ENCODE results near the gene TMEM121.

The TMEM121 gene

DNA sequence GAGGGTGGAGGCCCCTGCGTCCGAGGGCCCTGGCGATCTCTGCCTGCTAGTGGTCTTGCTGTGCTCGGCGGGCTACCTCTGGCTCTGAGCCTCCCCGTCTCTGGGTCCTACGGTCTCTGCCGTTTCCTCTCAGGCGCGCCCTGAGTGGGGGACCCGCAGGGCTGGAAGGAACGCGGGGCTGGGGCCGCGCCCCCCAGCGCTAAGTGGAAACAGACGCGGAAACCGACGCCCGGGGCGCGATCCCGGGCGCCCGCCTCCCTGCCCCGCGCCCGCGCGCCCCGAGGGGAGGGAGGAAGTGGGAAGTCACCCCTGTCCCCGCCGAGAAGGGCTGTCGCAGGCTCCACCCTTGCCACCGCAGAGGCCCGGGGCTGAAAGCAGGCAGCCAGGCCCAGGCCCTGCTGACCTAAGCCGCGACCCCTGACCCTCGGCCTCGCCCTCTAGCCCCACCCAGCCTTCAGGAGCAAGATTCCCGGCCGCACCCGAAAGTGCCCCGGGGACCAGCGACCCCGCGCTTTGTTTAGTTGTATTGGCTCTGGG is 38.9 kb upstream of the TMEM121 start:
- DNase-seq (ENCODE audit: low spot score), result no peak

DNA sequence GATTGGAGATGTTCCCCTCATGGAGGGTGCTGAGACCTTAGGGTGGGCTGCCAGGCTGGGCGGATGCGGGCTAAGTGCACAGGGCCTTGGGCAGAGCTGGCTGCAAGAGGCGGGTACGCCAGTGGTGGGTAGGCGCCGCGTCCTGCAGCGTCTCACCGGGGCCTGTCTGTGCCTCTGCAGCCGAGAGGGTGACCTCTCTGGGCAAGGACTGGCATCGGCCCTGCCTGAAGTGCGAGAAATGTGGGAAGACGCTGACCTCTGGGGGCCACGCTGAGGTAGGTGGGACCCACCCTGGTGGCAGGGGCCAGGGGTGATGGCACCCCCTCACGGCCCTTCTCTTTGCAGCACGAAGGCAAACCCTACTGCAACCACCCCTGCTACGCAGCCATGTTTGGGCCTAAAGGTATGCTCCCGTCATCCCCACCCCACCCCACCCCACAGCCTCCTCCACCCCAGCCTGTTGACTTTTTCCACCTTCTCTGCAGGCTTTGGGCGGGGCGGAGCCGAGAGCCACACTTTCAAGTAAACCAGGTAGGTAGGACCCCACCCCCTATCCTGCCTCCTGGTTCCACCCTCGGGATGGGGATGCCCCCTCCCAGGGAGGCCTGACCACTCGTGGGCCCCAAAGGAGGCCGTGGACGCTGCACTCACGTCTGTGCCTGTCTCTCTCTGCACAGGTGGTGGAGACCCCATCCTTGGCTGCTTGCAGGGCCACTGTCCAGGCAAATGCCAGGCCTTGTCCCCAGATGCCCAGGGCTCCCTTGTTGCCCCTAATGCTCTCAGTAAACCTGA is 38.2 kb upstream of the TMEM121 start:
- no peak for DNase-seq (ENCODE audit: low spot score)

DNA sequence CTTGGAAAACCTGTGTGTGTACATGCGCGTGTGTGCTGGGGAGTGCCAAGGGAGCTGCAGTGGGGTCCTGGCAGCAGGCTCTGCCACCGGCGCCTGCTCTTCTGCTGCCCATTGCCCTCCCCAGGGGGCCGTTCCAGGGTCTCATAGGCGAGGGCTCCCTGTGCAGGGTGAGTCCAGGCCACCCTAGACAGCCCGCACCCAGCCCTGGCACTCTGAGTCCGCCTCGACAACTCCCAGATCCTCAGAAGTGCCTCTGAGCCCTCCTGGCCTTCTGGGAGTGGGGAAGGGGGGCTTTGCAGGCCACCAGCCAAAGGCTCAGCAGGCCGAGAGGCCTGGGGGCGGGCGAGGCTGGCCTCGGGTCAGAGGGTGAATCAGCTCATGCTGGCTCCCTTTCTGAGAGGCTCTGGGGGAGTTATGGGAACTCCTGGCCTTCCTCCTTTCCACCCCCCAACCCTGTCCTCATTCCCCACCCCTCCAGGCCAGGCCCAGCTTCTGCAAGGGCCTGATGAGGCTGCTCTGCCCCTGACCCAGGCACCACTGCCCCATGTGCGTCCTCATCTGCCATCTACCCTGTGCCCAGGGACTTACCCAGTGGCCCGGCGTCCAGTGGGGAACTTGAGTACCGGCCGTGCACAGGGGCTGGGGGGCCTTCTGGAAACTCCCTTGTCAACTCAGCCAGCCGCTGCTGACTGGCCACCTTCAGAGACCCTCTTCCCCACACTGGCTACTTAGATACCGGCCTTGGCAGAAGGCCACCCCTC is 37.4 kb upstream of the TMEM121 start:
- DNase-seq (ENCODE audit: low spot score), result no peak

DNA sequence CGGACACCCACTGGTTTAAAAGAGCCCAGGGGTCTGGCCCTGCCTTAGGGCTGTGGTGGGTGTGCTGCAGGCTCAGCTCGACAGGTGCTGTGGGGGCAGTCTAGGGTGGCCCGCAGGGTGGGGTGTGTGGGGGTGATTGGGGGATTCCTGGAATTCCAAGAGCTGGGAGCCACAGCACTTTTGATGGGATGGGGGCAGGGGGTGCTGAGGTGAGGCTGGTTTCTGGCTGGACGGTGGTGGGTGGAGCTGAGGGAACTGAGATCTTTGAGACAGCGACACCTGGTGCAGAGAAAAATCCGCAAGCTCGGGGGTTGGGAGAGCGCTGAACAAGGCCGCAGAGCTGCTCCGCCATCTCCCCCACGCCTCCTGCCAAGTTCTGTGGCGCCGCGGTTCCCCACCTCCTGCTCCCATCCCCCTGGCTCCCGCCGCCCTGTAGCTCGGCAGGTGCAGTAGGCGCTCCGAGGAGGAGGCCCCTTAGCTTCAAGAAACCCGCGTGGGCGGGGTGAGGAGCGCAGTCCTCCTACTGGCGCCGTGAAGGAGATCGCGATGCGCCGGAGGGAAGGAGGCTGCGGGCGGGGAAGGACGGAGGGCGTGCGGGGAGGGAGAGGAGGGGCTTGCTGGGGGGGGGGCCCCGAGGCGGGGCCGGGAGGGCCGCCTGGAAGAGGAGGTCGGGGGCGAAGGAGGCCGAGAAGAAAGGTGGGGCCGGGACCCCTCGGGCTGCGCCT is 36.7 kb upstream of the TMEM121 start:
- peak; percentile 88 for DNase-seq (ENCODE audit: low spot score)

DNA sequence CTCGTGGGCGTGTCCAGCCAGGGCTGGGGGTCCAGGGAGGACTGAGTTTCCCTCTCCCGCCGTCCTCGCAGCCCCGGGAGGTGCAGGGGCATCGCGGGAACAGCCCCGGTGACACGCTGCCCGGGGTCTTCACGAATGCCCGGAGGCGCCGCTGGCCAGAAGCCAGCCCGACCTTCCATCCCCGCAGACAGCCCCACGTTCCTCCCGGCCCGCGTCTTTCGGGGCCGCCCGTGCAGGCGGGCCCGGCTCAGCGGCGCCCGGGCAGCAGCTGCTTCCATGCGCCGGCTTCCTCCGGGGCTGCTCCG is 36.2 kb upstream of the TMEM121 start:
- no peak for DNase-seq (ENCODE audit: low spot score)

DNA sequence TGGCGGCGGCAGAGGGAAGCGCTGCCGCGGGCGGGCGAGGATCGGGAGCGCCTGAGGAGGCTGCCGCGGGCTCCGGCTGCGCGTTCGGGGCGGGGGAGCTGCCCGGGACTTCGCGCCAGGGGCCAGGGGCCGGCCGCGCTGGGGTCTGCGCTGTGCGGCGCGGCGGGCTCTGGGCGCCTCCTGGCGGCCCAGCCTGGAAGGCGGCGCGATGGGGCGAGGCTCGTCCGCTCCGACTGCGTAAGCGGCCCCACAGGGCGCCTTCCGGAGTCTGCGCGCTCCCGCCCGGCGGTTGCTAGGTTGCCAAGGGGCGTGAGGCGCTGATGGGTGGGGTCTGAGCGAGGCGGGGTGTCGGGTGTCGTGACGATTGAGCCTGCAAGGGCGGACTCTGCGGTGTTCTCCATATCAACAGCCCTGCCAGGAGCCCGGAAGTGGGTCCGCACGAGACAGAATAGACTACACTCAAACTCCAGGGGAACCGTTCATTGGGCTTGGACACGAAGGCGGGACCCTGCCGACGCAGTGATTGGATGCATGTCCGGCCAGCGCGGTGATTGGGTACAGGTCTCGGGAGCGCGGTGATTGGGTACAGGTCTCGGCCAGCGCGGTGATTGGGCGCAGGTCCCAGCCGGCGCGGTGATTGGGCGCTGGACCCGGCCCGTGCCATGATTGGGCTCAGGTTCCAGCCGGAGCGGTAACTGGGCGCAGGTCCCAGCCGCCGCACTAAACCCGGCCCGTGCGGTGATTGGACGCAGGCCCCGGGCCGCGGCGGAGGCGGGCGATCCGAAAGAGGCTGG is 35.6 kb upstream of the TMEM121 start, which contains the start of gene TEDC1:
Gene TEDC1 (plus strand): TSS at position 675 of the 794 bp plus-strand sequence. CDS start 130 bp downstream, outside the sequence.
- DNase-seq (ENCODE audit: low spot score), result peak; percentile 100

DNA sequence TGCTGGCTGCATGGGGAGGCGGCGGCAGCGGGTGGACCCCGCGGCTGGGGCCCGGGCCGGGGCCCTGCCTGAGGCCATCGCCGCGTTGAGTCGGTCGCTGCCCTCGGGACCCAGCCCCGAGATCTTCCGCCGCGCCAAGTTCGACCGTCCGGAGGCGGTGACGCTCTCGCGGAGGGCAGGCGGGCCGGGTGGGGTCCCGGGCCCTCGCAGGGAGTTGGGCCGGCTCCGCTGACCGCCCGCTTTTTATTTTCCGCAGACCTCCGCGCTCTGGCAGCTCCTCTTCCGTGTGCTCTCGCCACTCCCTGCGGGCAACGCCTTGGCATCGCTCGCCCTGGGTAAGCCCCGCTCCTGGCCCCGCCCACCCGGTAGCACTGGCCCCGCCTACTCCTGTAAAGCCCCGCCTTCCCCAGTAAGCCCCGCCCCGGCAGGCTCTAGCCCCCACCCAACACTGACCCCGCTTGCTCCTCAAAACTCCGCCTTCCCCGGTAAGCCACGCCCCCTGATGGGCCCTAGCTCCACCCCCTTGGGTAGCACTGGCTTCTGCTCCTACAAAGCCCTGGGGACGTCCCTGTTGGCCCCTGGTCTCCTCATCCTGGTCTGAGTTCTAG is 34.9 kb upstream of the TMEM121 start:
- peak; percentile 72 for DNase-seq (ENCODE audit: low spot score)

DNA sequence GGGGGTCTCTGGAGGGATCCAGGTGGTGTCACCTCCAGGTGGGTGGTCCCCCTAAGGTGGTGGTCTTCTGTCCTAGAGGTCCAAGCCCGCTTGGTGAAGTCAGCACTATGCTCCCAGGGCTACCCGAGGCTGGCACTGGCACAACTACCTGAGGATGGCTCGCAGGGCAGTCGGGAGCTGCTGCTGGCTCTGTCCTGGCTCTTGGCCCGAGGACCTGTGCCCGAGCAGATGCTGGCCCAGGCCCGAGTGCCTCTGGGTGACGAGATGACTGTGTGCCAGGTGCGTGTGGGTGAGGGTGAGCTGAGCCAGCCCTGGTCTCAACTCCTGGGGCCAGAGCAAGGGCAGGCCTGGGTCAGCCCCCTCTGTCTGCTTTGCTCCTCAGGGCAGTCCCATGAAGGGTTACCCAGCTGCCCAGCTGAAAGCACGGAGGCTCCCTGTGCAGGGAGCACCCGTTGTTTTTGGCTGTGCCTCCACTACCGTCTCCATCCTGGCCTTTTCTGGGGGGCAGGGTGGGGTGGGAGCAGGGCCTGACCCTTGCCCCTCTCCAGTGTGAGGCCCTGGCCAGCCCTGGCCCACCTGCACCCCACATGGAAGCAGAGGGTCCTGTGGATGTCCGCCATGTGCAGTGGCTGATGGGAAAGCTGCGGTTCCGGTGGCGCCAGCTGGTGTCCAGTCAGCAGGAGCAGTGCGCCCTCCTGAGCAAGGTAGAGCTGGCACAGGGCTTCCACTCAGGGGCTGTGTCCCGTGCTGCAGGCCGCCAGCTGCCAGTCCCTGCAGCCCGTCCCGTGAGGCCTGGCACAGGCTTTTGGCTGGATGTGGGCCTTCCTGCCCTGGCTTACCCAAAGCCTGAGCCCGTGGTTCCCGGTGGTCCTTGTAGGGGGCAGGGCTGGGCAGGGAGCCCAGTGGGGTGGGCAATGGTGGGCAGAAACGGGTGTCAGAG is 34.1 kb upstream of the TMEM121 start:
- DNase-seq (ENCODE audit: low spot score), result no peak

DNA sequence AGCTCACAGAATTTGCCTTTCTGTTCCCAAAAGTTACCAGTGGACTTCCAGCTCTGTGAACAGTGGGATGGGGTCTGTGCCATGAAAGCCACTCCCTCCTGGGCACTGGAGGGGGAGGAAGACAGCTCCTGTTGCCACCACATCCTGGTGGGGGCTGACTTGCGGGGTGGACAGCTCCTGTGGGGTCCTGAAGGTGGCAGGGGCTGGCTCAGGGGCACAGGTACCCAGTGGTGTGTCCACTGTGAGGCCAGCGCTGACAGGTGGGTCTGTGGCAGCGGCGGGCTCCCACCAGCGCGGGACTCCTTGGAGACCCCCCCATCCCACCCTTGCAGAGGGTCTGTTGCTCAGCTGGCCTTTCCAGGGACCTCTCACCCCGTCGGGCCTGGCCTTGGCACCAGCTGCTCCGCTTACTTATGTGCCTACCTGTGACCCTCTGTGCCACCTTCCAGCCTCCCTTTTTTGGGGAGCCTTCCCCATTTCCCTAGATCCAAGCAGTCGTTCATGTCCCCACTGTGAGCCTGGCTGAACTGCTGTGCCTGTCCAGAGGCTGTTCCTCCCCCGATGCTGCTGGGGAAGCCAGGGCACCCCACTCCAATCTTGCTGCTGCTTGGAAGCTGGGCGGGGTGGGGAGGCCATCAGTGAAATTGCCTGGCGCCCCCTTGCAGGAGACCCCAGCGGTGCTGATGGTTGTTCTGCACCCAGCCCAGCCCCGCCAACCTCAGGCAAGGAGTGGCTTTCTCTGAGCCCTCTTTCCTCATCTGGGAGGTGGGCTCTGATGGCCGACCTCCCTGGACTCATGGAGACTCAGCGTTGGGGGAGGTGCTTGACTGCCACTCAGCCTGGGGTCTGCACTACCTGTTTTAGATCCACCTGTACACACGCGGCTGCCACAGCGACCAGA is 33.2 kb upstream of the TMEM121 start:
- no peak for DNase-seq (ENCODE audit: low spot score)

DNA sequence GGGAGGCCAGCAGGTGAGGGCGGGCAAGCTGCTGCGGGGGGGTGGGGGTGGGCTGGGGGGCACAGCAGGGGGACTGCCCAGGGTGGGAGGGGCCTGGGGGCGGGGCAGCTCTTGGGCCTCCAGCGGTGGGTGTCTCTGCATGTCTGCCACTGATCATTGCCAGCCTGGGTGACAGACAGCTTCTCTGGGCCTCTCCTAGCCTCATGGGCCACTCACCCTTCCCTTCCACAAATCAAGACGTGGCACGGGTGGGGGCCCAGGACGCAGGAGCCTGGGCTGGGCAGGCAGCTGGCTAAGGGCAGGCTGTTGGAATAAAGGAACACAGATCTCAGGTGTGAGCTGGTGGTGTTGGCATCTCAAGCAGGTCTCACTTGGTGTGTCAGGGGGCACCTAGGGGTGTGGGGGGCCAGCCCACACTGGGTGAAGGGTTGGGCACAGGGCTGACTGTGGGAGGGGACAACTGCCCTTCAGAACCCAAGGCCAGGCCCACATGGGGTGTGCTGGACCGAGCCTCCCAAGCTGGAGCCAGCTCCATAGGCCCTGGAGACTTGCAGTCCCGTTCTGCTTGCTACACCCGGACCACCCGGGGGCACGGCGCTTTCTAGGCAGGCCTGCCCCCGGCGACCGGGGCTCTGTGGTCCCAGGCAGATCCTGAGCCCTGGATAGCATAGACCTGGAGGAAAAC is 32.3 kb upstream of the TMEM121 start:
- DNase-seq (ENCODE audit: low spot score), result no peak

DNA sequence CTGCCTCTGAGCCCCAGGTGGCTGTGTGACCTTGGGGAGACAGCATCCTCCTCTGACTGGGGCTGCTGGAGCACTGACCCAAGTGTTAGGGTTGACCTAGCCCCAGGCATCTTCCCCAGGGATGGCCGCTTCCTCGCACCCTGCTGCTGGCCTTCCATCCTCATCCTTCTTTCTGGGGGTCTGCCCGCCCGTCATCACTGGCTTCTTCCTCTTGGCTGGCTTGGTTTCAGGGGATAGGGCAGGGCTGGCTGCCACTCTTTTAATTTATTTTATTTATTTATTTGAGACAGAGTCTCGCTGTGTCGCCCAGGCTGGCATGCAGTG is 31.8 kb upstream of the TMEM121 start:
- no peak for DNase-seq (ENCODE audit: low spot score)

DNA sequence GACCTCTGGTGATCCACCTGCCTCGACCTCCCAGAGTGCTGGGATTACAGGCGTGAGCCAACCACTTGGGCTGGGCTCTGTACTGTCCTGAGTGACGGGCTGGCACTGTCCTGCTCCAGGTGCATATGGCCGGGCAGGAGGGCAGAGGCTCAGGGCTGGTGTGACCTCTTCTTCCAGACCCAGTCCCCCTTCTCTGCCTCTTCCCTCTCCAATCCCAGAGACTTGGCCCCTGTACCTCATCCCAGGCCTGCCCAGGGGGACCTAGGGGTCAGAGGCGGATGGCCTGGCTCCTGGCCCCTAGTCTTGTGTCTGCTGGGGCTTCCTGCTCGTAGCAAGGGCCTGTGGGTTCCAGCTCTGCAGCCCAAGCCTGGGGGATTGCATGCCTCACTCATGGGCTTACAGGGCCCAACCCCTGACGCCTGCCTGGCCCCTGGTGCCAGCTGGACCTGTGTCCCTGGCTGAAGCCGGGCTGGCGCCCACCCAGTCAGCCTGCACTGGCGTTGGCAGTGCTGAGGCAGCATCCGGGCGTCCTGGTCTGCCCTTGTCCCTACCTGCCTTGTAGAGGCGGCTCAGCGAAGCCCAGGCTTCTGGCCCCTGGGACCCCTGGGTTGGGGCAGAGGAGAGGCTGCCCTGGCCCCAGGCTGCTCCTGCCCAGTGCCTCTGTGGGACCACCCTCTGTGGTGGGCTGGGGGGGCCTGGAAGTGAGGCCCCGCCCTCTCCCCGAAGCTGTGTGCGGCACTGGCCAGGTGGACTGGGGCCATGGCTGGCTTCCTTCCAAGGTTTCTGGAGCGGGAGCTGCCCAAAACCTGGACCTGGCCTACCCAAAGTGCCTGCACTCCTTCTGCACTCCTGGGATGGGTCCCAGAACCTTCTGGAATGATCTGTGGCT is 31.0 kb upstream of the TMEM121 start:
- DNase-seq (ENCODE audit: low spot score), result no peak

DNA sequence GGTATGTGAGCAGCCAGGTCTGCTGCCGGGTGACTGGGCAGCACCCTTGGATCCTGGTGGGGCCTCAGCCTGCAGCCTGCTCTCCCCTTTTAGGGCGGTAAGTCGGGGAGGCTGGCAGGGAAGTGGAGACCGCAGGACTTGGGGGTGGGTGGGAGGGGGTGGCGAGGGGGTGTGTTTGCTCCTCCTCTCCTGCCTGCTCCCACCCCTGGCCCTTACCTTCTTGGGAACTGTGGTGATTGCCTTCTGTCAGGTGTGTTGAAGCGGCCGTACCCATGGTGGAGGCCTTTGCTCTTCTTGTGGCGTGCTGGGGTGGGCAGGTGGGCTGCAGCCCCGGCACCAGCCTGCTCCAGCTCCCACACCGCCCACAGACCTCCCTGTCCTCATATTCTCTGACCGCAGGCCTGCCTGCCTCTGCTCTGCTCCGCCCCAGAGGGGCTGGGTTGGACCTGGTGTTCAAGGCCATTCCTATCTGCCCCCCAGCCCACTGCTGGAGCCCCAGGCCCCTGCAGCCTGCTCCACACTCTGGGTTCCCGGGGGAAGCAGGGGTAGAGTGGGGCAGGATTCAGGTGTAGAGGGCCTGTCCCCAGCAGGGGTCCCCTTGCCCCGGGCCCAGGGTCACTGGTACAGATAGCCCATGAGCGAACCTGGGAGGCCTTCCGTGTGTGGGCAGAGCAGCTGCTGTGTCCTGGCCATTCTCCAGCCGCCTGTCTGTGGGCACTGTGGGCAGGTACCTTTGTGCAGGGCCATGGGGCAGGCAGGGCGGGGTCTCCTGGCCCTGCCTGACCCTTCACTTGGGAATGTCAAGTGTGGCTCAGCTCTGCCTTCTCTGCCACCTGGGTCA is 30.2 kb upstream of the TMEM121 start:
- DNase-seq (ENCODE audit: low spot score), result no peak

DNA sequence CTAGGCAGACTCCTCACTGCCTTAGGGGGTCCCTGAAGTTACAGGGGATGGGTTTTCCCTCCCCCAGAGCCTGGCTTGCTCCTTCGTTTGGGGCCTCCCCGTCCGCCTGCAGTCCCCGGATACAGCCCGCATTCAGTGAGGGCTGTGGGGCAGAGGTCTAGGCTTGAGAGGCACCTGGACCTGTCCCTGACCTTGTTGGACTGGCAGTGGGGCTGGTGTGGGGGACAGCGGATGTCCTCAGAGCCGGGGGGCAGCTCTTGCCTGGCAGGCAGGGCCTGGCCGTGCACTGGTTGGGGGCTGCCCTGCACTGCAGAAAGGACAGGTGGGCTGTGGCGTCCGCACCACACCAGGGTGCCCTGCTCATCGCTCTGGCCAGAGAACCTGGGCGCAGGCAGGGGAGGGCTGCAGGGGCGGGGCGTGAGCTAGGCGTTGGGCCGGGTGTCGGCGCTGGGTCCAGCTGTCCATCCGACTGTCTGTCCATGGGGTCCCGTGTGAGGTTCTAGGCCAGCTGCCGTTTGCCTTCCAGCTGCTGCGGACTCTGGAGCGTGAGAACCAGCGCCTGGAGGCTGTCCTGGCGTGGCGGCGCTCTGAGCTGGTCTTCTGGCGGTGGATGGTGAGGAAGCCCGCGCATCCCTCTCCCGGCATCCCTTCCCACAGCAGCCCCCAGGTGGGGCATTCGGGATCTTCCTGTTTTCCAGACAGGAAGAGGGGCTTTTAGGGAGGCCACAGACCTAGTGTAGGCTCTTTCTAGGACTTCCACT is 29.4 kb upstream of the TMEM121 start:
- no peak for DNase-seq (ENCODE audit: low spot score)

DNA sequence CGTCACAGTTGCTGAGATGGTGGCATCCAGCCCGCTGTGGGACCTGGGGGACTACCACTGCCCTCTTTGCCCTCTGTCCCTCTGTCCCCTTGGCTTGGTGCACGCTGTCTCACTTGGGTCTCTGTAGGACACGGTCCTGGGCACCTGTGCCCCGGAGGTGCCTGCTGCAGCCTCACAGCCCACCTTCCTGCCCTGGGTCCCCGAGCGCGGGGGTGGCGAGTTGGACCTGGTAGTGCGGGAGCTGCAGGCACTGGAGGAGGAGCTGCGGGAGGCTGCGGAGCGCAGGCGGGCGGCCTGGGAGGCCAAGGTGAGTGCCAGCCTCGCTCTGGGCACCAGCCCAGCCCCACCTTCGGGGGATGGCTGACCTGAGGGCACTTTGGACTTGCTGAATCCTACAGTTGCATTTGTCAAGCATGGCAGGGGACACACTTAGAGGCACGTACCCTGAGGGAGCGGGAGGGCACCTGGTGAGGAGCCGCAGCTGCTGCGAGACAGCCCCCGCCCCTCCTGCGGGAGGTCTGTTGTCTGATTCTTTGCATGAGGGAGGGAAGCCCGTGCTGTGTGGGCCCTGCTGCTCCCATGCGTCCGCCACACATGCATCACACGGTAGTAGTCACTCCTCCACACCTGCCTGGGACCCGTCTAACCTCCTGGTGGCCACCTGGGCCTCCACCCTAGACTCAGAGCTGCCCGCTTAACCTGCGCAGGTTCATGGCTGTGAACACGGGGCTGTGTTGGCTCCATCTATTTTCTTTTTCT is 28.5 kb upstream of the TMEM121 start:
- DNase-seq (ENCODE audit: low spot score), result no peak

Data from RKO (cell line).